Stimulated activated CD8-positive, alpha-beta memory T cell treated with anti-CD3 and anti-CD28 coated beads, Interleukin-7, amount 100 ng/mL, for 1 hour (primary cell): ENCODE results near the gene HLA-DOB.

Source experiments
- DNase-seq, 2 donors: peaks; one replicate each; pipeline ENCODE4 v3.0.0-alpha.2; 2020; ENCODE audit warnings: low read depth in 2 of 2

HLA-DOB gene

DNA sequence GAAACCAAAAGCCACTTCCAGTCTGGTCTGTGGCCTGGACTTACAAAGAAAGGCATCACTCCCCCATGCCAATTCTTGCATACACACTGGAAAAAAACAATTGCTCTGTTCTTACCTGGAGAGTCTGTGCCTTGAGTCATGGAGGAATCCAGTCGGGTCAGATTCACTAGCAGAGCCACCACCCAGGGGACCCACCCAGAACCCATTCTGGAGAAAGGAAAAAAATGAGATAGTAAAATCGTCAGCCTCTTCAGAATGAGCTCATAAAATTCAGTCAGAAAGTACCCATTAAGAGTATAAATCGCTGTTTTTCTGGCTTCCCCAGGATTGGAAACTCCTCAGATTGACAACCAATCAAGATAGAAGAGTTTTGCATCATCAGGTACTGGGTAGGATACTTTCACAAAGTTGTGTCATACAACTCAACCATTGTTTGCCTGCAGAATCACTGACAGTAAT, at the start of gene HLA-DOB:
Gene HLA-DOB, minus strand, starts transcription at position 257 of the 459 bp plus-strand sequence. Its CDS starts 51 bp downstream, at position 206.
- DNase-seq: no peak

GRCh38 chr6:32865724-32866443, 49.1 kb upstream of the HLA-DOB start:
- DNase-seq: no peak

GRCh38 chr6:32862725-32863124, 45.9 kb upstream of the HLA-DOB start:
- DNase-seq: no peak

- no peak for DNase-seq
Measured at GRCh38 chr6:32860674-32861073, 43.9 kb upstream of the HLA-DOB start.

DNA sequence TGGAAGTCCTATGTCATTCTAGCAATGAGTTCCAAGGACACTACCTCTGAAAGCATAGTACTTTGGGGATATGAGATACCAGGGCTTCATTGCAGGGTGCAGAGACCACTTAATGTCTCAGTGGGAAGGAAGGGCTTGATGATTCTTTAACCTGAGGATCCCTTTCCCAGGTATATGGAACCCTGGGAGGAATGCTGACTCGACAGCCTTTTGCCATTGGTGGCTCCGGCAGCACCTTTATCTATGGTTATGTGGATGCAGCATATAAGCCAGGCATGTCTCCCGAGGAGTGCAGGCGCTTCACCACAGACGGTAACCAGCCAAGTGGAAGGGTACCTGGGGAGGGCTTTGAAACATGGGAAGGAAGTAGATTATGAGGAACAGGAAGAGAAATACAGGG, 41.4 kb upstream of the HLA-DOB start:
- DNase-seq: no peak

DNA sequence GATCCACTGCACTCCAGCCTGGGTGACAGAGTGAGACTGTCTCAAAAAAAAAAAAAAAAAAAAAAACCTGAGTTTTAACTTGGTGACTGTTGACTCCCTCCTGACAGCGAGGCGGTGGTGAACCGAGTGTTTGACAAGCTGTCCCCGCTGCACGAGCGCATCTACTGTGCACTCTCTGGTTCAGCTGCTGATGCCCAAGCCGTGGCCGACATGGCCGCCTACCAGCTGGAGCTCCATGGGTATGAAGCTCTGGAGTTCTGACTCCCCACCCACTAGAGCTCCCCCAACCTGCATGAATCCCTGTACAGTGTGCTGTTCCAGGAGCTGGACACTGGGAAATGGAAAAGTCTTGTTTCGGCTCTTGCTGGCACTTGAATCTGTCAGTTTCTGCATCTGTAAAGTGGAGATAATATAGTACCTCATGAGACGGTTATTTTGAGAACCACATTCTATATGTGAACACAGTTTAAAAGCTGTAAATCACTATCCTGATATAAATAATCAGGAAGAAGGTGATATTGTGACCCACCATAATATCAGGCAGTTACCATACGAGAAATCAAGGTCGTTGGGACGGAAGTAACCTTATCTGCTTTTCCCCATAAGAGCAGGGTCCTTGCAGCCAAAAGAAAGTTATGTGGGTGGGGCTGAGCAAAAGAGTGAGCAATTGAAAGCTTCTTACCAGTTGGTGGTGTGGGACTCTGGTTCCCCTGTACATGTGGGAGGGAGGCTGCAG, 40.5 kb upstream of the HLA-DOB start:
- DNase-seq: no peak

- no peak for DNase-seq
Measured at GRCh38 chr6:32855467-32856174, 38.8 kb upstream of the HLA-DOB start.

- DNase-seq: no peak
Measured at GRCh38 chr6:32854376-32855178, 37.8 kb upstream of the HLA-DOB start.

GRCh38 chr6:32853541-32854375, 37.0 kb upstream of the HLA-DOB start, which contains the start of the genes PSMB9 and TAP1:
TSS of gene PSMB9 (plus strand) at chr6:32854192. CDS start at chr6:32854230, 38 bp downstream.
TSS of gene TAP1 (minus strand) at chr6:32853704. CDS start at chr6:32853636, 68 bp downstream.
- DNase-seq: peak; percentile 88 to 92

DNA sequence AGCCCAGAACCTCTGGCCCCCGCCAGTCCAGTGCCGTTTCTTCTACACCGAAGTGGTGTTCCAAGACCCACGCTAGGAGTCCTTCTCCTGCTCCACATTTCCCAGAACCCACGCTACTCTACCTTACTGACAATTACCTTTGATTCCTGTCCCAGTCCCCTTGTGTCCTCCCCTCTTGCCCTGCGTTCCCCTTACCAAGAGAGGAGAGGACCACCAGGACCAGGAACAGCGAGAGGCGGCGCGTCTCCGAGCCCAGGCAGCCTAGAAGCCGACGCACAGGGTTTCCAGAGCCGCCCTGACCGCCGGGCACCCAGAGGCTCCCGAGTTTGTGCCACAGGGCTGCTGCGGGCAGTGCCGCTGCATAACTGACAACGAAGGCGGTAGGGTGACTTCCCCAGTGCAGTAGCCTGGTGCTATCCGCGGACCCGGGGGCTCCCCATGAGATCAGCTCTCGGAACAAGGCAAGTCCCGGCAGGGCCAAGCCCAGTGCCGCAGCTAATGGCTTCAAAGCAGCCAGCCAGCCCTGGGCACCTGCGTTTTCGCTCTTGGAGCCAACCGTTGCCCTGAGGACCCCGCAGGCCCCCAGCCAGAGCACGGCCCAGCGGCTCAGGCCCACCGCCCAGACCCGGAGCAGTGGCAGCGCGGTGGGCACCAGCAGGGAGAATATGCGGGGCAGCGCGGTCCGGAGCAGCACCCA, 36.2 kb upstream of the HLA-DOB start:
- peak in 1 of 2 donors; percentile 33 for DNase-seq

GRCh38 chr6:32852018-32852843, 35.4 kb upstream of the HLA-DOB start:
- DNase-seq: no peak

GRCh38 chr6:32851025-32851424, 34.2 kb upstream of the HLA-DOB start:
- DNase-seq: no peak

- no peak for DNase-seq
Measured at GRCh38 chr6:32849126-32849525, 32.3 kb upstream of the HLA-DOB start.

- no peak for DNase-seq
Measured at GRCh38 chr6:32847795-32848194, 31.0 kb upstream of the HLA-DOB start.

- DNase-seq: no peak
Measured at GRCh38 chr6:32847004-32847403, 30.2 kb upstream of the HLA-DOB start.

GRCh38 chr6:32845384-32845884, 28.6 kb upstream of the HLA-DOB start:
- peak in 1 of 2 donors; percentile 30 for DNase-seq

- no peak for DNase-seq
Measured at GRCh38 chr6:32844839-32845383, 28.1 kb upstream of the HLA-DOB start.
